ENCODE data around the gene POLR2E. TPM values are rescaled to one million over a fixed set of nuclear protein-coding genes. Genes with fewer than 3 reads are reported as not detected.

Gene POLR2E
- total and polyA plus RNA-seq, 2 of the 13 experiments (the other 11 are each of a cell fraction or from before 2014, with no cell fraction given): 140 to 272 TPM

- TF ChIP-seq CBX2 (IDR thresholded peaks at IDR 0.05; ENCODE audit: low read depth, low read length): no peak
- TF ChIP-seq CBX2 (CRISPR knock-in tag; IDR thresholded peaks at IDR 0.05; ENCODE audit: low read depth): no peak
- TF ChIP-seq ATRX (CRISPR knock-in tag; IDR thresholded peaks at IDR 0.05; ENCODE audit: borderline replicate concordance): no peak
- TF ChIP-seq KMT2A (CRISPR knock-in tag; IDR thresholded peaks at IDR 0.05): no peak; the same call in 1 of the 2 replicates
- peak; percentile 48; the same call in 1 of the 2 replicates for TF ChIP-seq CBX5 (CRISPR knock-in tag; IDR thresholded peaks at IDR 0.05; ENCODE audit: borderline replicate concordance)
- TF ChIP-seq RELA (CRISPR knock-in tag; IDR thresholded peaks at IDR 0.05): no peak
- no peak for TF ChIP-seq ZNF766 (CRISPR knock-in tag; IDR thresholded peaks at IDR 0.05; ENCODE audit: borderline replicate concordance)
- TF ChIP-seq LRRFIP1 (CRISPR knock-in tag; conservative IDR thresholded peaks at IDR 0.05): no peak
- no peak for TF ChIP-seq DBP (CRISPR knock-in tag; IDR thresholded peaks at IDR 0.05; ENCODE audit: not compliant biosample characterization)
- TF ChIP-seq ZNF710 (CRISPR knock-in tag; IDR thresholded peaks at IDR 0.05; ENCODE audit: borderline replicate concordance): no peak; the same call in 1 of the 2 replicates
- TF ChIP-seq LBX2 (CRISPR knock-in tag; IDR thresholded peaks at IDR 0.05; ENCODE audit: borderline replicate concordance): no peak
- no peak for TF ChIP-seq SMAD9 (CRISPR knock-in tag; IDR thresholded peaks at IDR 0.05)
- TF ChIP-seq DRAP1 (CRISPR knock-in tag; IDR thresholded peaks at IDR 0.05): peak; percentile 81; the same call in 1 of the 2 replicates
- no peak for TF ChIP-seq ZUFSP (CRISPR knock-in tag; IDR thresholded peaks at IDR 0.05; ENCODE audit: borderline replicate concordance)
- peak; percentile 61 for TF ChIP-seq RBM39 (IDR thresholded peaks at IDR 0.05; ENCODE audit: low read depth, low read length, poor library complexity, severe bottlenecking)
- no peak for TF ChIP-seq ZFP37 (CRISPR knock-in tag; IDR thresholded peaks at IDR 0.05; ENCODE audit: borderline replicate concordance)
- no peak; the same call in none of the 2 replicates for TF ChIP-seq AKAP8 (CRISPR knock-in tag; IDR thresholded peaks at IDR 0.05)
- TF ChIP-seq SMC3 (IDR thresholded peaks at IDR 0.05; ENCODE audit: low read length): no peak
- TF ChIP-seq CC2D1A (CRISPR knock-in tag; IDR thresholded peaks at IDR 0.05): no peak
Measured at GRCh38 chr19:1039646-1040475, 55.3 kb downstream of the POLR2E start, which contains the start of gene ABCA7 (continued).
